ENCODE data around the gene ZBTB2.
"Not testable (repeated sequence)": the region's sequence is repeated elsewhere in the genome, so short reads cannot be mapped to it uniquely, and the experiment has no call there.

The ZBTB2 gene

DNA sequence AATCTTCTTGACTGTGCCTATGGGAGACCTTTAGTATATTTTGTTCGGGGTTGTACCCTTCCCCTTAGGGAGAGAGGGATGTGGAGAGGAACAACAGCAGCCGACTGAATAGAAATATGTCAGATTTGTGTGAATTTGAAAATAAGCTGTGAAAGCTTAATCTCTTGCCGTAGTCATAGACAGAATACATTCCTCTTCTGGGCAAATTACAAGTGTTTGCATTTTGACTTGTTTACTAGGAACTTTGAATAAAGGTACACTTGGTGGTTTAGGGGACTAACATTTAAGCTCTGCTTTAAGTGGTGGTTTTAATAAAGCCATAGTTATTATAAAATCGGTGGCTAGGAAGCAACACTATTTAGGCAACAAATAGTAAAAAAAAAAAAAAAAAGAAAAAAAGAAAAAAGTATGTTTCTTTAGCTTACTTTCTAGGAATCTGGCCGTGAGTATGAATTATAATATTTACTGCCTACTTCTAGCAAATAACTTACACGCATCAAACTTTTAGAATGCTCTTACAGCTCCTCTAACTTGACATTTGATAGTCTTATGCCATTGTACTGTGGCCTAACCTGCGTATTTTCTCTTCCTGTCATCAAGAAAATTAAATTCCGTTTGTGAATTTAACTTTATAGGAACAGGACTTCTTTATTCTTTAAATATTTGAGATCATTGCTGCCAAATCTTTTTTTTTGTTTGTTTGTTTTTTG, 65.1 kb downstream of the ZBTB2 start:
- no peak for DNase-seq

DNA sequence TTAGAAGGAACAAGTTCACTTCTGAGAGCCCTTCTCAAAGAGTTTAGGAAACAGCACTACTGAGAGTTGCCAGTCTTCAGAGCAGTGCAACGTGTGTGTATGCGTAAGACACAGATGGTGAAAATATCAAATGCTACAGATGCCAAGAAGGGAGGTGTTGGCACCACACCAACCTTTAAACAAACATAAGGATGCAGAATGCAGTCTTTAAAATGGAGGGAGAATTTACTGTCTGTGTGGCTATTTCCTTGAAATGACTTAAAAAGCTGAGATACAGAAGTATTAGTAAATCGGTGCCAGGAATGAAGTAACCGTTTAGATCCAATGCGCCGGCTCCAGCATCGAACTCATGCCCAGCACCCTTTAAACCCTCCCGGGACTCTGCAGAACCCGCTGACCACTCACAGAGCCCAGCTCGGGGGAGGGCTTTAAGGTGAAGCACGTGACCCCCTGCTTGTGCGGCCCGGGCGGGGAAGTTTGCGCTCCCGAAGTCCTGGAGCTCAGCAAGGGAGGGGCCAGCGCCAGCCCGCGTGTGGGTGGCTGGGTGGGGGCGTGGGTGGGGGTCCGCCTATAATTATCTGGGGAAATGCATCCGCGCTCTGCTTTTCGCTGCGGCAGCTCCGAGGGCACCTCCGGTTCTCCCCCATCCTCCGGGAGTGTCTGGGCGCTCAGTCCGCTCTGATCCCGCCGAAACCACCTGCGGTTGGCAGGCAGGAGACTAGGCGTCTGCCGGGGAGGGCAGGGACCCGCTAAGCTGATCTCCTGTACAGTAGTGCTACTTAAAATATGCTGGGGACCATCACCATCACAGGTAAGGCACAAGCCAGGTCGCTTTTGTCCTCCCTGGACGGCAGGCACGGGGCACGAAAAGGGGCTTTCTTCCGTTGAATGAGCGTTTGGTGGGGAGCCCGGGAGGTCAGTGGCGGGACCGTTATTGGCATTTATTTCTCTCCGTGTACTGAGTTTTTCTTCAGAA, 66.0 kb downstream of the ZBTB2 start:
- DNase-seq, result peak; percentile 78

DNA sequence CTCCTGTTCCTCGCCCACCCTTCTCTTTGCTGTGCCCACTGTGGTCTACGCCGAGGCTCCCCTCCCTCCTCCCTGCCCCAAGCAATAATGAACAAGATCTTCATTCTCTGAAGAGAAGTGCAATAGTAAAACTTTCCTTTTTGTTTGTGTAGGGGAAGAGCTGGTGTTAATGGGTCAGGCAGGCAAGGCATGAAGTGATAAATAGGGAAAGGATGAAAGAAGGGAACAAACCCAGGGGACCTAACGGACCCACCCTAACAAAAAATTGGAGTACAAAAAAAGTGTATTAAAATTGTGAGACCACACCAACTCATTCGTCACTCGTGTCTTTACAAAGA, 66.9 kb downstream of the ZBTB2 start:
- no peak for DNase-seq

DNA sequence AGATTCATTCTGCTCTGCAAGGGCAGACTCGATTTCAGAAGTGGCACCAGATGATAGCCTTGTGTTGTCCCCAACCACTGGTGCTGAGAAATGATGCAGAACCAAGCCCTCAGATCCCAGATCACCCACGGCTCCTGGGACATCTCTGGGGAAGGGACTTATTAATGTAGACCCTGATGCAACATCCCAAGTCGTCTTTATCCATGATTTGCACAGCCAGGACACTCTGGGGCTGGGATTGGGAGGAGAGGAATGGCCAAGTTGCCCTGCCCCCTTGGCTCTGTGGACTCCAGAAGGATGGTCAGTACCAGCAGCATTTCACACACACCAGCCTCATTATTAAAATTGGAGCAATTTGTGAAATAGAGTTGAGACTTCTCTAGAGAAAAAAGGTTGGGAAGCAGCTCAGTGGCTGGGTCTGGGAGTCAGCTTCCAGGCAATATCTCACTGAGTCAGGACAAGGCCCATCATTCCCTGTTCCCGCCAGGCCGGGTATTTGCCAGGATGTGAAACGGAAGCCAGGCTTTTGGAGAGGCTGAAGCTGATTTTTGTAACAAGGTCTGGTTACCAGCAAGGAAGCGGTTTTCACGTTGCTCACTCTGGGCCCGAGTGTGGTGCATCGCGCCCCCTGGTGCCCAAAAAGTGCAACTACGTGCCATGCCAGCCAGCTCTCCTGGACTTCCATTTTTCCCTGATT, 67.4 kb downstream of the ZBTB2 start:
- DNase-seq, result peak; percentile 83

DNA sequence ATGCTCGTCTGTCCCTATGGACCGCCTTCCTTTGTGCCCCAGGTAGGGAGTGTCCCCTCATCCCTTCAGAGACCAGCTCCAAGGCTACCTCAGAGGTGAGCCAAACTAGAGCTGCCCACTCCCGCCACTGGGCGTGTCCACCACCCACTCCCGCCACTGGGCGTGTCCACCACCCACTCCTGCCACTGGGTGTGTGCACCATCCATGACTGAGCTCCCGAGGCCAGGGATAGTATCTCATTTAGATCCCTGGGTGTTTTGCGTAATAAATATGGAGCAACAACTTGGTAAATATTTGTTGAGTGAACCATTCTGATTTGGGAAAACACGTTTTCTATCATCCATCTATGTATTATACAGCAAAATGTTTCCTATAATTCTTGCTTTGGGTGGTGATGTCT, 68.8 kb downstream of the ZBTB2 start:
- DNase-seq, result no peak

DNA sequence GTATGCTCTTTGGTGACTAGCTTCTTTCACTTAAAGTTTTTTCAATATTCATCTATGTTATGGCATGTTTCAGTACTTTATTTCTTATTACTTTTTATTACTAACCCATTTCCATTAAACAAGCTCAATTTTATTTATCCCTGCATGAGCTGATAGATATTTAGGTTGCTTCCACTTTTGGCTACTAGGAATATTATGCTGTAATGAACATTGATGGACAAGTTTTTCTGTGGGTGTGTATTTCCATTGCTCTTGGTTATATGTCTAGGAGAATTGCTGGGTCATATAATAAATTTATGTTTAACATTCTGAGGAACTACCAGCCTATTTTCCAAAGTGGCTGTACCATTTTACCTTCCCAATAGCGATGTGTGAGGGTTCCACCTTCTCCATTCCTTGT, 69.9 kb downstream of the ZBTB2 start:
- no peak for DNase-seq

DNA sequence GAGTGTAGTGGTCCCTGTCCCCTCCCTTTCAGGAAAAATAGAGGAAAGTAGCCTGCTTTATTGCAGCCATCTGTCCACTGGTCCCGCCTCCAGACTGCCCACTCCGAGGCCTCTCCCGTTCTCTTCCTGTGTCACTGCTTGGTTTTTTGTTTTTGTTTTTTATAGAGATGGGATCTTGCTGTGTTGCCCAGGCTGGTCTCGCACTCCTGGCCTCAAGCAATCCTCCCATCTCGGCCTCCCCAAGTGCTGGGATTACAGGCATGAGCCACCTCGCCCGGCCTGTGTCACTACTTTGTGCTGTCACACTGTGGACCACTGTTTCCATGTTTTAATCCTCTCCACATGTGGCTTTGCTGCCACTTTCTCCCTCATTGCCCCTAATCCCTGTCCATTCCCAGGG, 71.2 kb downstream of the ZBTB2 start:
- no peak for DNase-seq

DNA sequence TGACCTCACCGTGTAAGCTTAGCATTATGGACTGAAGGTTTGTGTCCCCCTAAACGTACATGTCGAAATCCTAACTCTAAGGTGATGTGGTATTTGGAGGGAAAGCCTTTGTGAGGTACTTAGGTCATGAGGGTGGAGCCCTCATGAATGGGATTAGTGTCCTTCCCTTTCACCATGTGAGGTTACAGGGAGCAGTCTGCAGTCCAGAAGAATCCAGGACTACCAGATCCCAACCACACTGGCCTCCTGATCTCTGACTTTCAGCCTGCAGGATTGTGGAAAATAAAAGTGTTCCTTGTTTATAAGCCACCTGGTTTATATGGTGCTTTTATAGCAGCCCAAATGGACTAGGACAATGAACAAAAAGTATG, 73.4 kb downstream of the ZBTB2 start:
- no peak for DNase-seq

DNA sequence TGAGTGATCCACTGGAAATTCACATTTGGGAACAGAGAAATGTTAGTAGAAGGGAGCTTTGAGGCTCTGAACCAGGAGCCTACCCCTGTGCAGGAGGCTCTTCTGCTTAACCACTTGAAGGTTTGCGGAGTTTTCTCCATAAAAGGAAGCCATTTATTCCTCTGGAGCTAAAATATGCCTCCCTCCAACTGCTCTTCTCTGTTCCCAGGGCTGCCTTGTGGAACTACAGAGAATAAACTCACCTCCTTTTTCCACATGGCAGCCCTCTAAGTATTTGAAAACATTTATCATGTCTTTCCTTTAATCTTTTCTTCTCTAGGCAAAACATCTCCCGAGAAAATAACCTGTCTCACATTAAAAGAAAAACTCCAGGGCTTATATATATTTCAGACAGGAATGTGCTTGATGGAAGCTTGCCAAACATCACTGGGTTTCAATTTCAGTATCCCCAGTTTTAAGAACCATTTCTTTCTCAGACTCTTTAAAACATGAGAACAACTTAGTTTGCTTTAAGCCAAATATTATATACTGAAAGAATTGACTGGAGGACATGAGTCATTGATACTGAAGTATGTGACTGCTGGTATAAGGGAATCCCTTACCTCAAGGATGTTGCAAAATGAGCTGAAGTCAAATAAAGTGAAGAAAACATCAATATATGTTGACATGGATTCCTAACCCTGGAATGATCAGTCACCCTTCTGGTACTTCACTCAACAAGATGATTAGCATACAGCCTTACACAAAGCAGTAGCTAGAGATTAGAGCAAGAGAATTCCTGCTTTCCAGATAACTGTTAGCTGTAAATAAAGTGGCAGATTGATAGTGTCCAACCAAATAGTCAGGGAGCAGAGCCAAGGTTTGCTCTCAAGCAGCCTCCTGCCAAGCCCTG, 74.0 kb downstream of the ZBTB2 start:
- DNase-seq, result no peak

DNA sequence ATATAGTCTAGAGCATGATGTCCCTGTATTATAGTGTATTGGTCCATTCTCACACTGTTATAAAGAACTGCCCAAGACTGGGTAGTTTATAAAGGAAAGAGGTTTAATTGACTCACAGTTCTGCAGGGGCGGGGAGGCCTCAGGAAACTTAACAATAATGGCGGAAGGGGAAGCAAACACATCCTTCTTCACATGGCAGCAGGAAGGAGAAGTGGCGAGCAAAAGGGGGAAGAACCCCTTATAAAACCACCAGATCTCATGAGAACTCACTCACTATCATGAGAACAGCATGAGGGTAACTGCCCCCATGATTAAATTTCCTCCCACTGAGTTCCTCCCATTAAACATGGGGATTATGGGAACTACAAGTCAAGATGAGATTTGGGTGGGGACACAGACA, 75.7 kb downstream of the ZBTB2 start:
- DNase-seq, result not testable (repeated sequence)
